Stimulated activated CD8-positive, alpha-beta memory T cell treated with anti-CD3 and anti-CD28 coated beads, Interleukin-7, amount 100 ng/mL, for 24 hours (primary cell): ENCODE measurements around the gene ZNF443.
"Not testable (repeated sequence)": the region's sequence is repeated elsewhere in the genome, so short reads cannot be mapped to it uniquely, and the experiment has no call there.

Experiments used
- DNase-seq: peaks from one replicate; pipeline ENCODE4 v3.0.0-alpha.2; 2020; ENCODE audit warnings: low read depth

ZNF443 gene

GRCh38 chr19:12440541-12441316 lies at the start of gene ZNF443:
Gene ZNF443 (minus strand): TSS chr19:12441021. CDS start chr19:12440914, 107 bp downstream.
- DNase-seq: peak; percentile 97

DNA sequence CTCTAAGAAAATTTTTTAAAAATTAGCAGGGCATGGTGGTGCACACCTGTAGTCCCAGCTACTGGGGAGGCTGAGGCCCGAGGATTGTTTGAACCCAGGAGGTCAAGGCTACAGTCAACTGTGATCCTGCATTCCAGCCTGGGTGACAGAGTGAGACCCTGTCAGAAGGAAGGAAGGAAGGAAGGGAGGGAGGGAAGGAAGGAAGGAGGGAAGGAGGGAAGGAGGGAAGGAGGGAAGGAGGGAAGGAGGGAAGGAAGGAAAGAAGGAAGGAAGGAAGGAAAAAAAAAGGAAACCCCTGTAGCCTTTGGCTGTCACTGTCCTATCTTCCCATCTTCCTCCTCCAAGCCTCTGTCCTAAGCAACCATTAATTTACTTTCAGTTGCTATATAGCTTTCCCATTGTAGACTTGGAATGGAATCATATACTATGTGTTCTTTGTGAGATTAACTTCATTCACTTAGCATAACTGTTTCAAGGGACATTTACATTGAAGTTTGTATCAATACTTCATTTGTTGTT lies 45.5 kb upstream of the ZNF443 start:
- DNase-seq: not testable (repeated sequence)

GRCh38 chr19:12485571-12485970 lies 44.8 kb upstream of the ZNF443 start:
- DNase-seq: no peak

GRCh38 chr19:12485052-12485416 lies 44.2 kb upstream of the ZNF443 start:
- DNase-seq: no peak

- peak; percentile 86 for DNase-seq
Observed at GRCh38 chr19:12484371-12485051, 43.7 kb upstream of the ZNF443 start, which contains the start of gene ZNF709. Gene ZNF709 (minus strand): TSS chr19:12484816. CDS start chr19:12484657, 159 bp downstream.

DNA sequence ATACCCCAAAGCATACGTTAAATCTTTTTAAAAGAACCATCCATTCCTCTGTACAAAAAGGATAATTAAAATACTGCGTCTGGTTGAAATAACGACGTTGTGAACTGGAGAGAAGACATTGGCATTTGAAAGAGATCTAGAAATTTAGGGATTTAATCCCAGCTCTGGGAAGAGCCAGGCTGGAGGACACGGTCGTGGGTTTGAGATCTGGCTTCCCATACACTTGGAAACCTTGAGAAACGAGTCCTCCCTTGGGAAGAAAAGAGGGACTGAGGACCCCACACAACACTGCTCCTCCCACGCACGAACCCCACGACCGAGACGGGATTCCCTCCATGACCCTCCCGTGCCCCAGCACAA lies 43.2 kb upstream of the ZNF443 start:
- no peak for DNase-seq

DNA sequence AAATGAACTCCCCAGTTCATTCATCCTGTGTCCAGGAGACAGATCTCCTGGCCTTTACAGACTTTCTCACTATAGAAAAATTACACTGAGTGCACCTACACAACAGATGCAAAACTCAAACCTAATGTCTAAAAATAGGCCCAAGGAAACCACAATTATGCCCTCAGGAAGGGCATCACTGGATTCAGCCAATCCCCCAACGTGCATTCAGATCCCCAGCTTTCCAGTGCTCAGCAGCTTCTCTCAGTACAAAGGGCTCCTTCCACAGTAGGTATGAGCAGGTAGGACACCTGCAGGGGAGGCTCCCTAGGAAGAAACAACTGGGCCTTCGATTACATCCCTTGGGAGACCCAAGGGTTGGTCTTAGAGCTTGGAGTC lies 41.7 kb upstream of the ZNF443 start:
- no peak for DNase-seq

DNA sequence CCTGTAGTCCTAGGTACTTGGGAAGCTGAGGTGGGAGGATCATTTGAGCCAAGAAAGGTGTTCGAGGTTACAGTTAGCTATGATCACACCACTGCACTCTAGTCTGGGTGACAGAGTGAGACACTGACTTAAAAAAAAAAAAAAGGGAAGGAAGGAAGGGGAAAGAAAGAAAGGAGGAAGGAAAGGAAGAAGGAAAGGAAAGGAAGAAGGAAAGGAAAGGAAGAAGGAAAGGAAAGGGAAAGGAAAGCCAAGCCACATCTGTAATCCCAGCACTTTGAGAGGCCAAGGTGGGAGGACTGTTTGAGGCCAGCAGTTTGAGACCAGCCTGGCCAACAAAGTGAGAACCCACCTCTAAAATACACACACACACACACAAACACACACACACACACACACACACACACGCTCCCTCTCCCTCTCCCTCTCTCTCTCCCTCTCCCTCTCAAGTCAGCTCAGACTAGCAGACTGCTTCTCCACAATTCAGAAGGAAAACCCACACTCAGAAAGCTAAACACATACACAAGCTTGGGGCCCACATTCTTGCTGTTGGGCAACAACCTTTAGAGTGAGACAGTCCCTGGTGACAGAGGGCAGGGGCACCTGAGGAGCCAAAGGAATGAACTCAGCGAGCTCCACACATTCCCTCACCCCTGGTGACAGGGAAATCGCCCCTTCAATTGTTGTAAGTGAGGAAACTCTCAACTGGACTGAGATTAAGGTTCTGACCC lies 41.1 kb upstream of the ZNF443 start:
- DNase-seq: no peak

GRCh38 chr19:12478234-12478941 lies 37.6 kb upstream of the ZNF443 start:
- no peak for DNase-seq

GRCh38 chr19:12467651-12468050 lies 26.8 kb upstream of the ZNF443 start:
- DNase-seq: not testable (repeated sequence)

GRCh38 chr19:12465211-12465610 lies 24.4 kb upstream of the ZNF443 start:
- DNase-seq: no peak

DNA sequence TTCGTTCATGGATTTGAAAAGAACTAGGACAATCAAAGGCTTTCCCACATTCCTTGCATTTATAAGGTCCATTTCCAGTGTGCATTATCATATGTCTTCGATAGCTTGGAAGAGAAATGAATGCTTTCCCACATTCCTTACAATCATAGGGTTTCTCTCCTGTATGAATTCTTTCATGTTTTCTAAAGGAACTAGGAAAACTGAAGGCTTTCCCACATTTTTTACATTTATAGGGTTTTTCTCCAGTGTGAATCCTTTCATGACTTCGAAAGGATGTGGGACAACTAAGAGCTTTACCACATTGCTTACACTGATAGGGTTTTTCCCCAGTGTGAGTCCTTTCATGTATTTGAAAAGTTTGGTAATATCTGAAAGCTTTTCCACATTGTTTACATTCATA lies 23.9 kb upstream of the ZNF443 start:
- no peak for DNase-seq

GRCh38 chr19:12464139-12464538 lies 23.3 kb upstream of the ZNF443 start:
- DNase-seq: not testable (repeated sequence)

GRCh38 chr19:12453495-12453894 lies 12.7 kb upstream of the ZNF443 start:
- no peak for DNase-seq

- DNase-seq: no peak
Observed at GRCh38 chr19:12450844-12451243, 10.0 kb upstream of the ZNF443 start.

DNA sequence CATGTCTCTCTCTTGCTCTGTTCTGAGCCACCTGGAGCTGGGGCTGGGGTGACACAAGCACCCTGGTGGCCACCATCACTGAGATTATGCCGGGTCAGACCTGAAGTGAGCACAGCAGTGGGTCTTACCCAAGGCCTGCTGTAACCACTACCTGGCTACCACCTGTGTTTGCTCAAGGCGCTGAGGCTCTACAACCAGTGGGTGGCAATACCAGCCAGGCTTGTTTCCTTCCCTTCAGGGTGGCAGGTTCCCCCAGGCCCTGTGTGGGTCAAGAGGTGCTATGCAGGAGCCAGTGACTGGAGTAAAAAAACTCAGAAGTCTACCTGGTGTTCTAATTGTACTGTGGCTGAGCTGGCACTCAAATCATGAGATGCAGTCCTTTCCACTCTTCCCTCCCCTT lies 8.0 kb upstream of the ZNF443 start:
- DNase-seq: no peak

- peak; percentile 31 for DNase-seq
Observed at GRCh38 chr19:12439686-12440540, 908 bp downstream of the ZNF443 start.

- not testable (repeated sequence) for DNase-seq
Observed at GRCh38 chr19:12430726-12431299, 10.0 kb downstream of the ZNF443 start.

DNA sequence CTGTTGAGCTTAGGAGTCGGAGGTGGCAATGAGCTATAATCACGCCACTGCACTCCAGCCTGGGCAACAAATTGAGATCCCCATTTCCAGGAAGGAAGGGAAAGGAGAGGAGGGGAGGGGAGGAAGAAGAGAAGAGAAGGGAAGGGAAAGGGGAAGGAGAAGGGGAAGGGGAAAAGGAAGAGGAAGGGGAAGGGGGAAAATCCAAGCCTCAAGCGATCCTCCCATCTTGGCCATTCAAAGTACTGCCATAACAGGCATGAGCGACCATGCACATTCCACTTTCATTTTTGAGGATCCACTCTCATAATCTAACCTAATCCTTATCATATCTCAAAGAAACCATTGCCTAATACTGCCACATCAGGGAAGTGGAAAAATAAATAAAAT lies 14.9 kb downstream of the ZNF443 start:
- DNase-seq: no peak

- DNase-seq: no peak
Observed at GRCh38 chr19:12425236-12425887, 15.5 kb downstream of the ZNF443 start.
